Effector memory CD4-positive, alpha-beta T cell (primary cell): Measurements from ENCODE around the gene RPS19.
A peak's percentile ranks its signal among the peaks of the same experiment; 100 is the strongest.

ENCODE experiments used
- DNase-seq, 3 donors: peaks; one replicate each; pipeline ENCODE4 v3.0.0-alpha.2; 2020
- H3K27ac ChIP-seq: 2 replicates; pipeline ENCODE4 v1.7.0; 2013; ENCODE audit warnings: mild to moderate bottlenecking, low read length, moderate library complexity; ENCODE audit not compliant: insufficient read depth, poor library complexity, severe bottlenecking
- H3K27me3 ChIP-seq: replicated peaks from 2 replicates; pipeline ENCODE4 v1.7.0; 2013; ENCODE audit warnings: mild to moderate bottlenecking, low read length; ENCODE audit not compliant: insufficient read depth, control insufficient read depth, poor library complexity, severe bottlenecking
- H3K36me3 ChIP-seq: 2 replicates; pipeline ENCODE4 v1.7.0; 2013; ENCODE audit warnings: mild to moderate bottlenecking, low read length, moderate library complexity; ENCODE audit not compliant: control insufficient read depth, insufficient read depth
- H3K4me1 ChIP-seq: 2 replicates; pipeline ENCODE4 v1.7.0; 2013; ENCODE audit warnings: low read length, mild to moderate bottlenecking; ENCODE audit not compliant: control insufficient read depth, insufficient read depth, poor library complexity, severe bottlenecking
- H3K4me3 ChIP-seq: 2 replicates; pipeline ENCODE4 v1.7.0; 2013; ENCODE audit warnings: low read length, low read depth, mild to moderate bottlenecking; ENCODE audit not compliant: insufficient read depth, poor library complexity, severe bottlenecking
- H3K9me3 ChIP-seq: 2 replicates; pipeline ENCODE4 v1.7.0; 2013; ENCODE audit warnings: mild to moderate bottlenecking, low read length, moderate library complexity; ENCODE audit not compliant: control insufficient read depth

RPS19 gene

DNA sequence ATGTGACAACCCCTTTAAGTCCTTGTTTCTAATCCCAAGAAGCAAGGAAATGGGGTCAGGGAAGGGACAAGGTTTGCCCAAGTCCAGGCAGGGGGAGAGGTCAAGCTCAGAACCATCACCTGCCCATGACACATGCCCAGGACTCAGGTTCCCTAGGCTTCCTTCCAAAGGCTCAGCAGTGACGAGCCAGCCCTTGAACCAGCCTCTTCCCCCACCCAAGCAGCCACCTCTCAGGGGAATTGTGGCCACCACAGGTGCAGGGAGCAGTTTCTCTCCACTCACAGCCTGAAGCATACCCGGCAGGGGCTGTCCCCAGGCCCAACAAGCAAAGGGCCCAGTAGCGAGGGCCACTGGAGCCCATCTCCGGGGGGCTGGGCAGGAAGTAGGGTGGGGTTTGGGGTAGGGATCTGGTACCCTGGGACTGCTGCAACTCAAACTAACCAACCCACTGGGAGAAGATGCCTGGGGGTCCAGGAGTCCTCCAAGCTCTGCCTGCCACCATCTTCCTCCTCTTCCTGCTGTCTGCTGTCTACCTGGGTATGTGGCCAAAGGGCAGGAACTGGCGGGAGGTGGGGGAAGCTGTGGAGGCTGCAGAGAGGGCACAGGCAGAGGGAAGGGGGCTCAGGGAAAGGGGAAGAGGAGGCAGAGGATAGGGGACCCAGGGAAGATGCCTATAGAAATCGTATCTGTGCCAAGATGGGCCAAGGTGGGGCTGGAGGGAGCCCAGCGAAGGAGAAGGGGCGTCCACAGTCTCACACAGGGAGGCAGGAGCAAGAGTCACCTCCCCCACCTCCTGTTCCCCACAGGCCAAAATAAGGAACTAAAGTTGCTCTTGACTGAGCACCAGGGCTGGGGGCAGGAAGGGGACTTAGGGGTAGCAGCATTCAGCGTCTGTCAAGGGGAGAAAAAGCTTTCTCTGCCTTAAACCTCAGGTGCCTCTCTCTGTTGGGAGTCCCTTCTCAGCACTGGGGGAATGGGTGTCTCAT lies 17.1 kb downstream of the RPS19 start, which contains the start of gene CD79A:
Gene CD79A (plus strand): TSS at position 433 of the 986 bp plus-strand sequence. CDS start 26 bp downstream, at position 459.
- no peaks in the 10 kb centered on the region for H3K27me3 ChIP-seq
- H3K36me3 ChIP-seq = no peaks in the 10 kb centered on the region
- H3K4me1 ChIP-seq = peaks cover 90% of the 10 kb centered on the region
- peak within 1 kb of the TSS; percentile 24 for H3K4me3 ChIP-seq
- H3K9me3 ChIP-seq = no peaks in the 10 kb centered on the region
- H3K27ac ChIP-seq = peak within 1 kb of the TSS; percentile 80
- no peak for DNase-seq

DNA sequence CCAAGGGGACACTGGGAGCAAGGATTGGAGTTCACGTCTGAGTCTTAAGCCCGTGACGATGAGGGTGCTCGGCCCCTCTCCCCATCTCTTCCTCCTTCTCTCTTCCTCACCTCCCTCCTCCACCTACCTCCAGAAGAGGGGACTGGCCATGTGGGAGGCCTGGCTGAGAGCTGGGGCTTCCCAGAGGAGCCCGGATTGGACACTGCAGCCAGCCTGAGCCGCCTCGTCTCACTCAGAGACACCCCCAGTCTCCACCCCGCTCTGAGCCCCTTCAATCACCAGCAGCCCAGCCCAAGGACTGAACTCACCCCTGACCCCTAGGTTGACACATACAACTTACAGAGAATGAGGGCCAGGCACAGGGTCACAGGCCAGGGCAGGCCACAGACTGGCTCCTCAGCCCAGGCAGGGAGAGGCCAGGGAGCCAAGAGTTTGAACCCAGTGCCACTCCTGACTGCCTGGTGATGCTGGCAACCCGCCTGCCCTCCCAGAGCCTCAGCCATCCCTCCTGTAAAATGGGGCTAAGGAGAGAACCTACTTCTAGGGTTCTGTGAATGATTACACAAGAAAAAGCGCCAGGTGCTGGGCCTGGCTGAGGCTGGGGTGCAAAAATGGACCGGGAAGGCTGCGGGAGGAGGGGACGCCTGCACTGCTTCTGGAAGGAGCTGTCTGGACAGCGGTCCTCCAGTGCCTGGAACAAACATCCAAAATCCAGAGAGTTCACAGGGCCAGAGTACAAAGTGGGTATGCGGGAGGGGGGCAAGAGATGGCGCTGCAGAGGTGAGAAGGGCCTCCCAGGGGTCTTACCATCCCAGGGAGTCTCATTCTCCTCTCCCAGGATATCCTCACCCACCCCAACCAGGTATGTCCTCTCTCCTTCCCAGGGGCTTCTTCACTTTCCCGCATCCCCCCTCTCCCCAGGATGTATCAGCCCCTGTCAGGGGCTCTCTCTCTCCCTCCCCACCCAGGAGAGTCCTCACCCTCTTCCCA lies 18.2 kb downstream of the RPS19 start:
- peaks cover 85% of the 10 kb centered on the region for H3K4me1 ChIP-seq
- H3K4me3 ChIP-seq = no peak overlapping the region
- H3K36me3 ChIP-seq = no peaks in the 10 kb centered on the region
- no peaks in the 10 kb centered on the region for H3K27me3 ChIP-seq
- peak overlapping the region; percentile 80 for H3K27ac ChIP-seq
- DNase-seq = no peak
- H3K9me3 ChIP-seq = no peaks in the 10 kb centered on the region

DNA sequence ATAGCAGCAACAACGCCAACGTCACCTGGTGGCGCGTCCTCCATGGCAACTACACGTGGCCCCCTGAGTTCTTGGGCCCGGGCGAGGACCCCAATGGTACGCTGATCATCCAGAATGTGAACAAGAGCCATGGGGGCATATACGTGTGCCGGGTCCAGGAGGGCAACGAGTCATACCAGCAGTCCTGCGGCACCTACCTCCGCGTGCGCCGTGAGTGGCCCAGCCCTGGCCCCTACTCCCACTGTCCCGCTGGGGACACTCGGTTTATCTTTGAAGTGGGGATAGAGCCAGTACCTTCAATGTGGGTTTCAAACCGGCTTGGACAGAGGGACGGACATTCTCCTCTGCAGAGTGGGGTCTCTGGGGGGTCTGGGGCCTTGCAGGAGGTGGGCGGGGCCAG lies 19.0 kb downstream of the RPS19 start:
- no peak overlapping the region for H3K4me3 ChIP-seq
- H3K9me3 ChIP-seq = no peaks in the 10 kb centered on the region
- H3K27me3 ChIP-seq = no peaks in the 10 kb centered on the region
- peaks cover 77% of the 10 kb centered on the region for H3K4me1 ChIP-seq
- peak overlapping the region; percentile 80 for H3K27ac ChIP-seq
- no peak for DNase-seq
- H3K36me3 ChIP-seq = no peaks in the 10 kb centered on the region

DNA sequence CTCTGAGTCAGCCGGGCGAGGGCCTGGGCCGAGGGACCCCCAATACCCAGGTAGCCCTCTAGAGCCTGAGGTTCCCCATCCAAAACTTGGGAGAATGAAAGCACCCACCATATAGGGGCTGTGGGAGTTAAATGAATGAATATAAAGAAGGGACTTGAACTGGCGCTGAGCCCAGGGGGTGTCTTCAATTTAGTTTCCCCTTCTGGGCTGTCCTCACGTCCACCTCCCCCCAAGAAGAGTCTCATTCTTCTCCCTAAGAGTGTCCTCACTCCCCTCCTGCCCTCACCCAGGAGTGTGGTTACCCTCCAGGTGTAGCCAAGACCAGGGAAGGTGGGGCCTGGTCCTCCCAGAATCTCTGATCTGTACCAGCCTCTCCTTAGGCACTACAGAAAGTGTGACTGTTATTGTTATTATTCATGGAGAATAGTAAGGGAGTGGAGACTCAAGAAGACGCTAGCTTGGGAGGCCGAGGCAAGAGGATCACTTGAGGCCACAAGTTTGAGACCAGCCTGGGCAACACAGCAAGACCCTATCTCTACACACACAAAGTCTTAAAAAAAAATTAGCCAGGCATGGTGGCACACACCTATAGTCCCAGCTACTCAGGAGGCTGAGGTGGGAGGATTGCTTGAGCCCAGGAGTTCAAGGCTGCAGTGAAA lies 19.7 kb downstream of the RPS19 start:
- H3K27me3 ChIP-seq = no peaks in the 10 kb centered on the region
- H3K36me3 ChIP-seq = no peaks in the 10 kb centered on the region
- H3K27ac ChIP-seq = peak overlapping the region; percentile 30
- no peak for DNase-seq
- peaks cover 76% of the 10 kb centered on the region for H3K4me1 ChIP-seq
- no peak overlapping the region for H3K4me3 ChIP-seq
- no peaks in the 10 kb centered on the region for H3K9me3 ChIP-seq

DNA sequence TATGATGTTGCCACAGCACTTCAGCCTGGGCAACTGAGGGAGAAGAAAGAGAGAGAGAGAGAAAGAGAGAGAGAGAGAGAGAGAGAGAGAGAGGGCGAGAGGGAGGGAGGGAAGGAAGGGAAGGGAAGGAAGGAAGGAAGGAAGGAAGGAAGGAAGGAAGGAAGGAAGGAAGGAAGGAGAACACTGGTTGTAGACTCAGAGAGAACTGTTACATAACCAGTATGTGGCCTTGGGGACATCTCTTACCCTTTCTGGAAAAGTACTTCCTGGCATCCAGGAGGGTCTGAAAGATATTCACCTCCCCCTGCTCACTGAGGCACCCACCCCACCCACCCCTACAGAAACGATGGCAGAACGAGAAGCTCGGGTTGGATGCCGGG lies 20.3 kb downstream of the RPS19 start:
- Histone ChIP-seq H3K4me3 (no peak overlapping the region), H3K36me3 (no peaks in the 10 kb centered on the region), H3K4me1 (peaks cover 78% of the 10 kb centered on the region), H3K9me3 (no peaks in the 10 kb centered on the region), H3K27me3 (no peaks in the 10 kb centered on the region), H3K27ac (peak overlapping the region; percentile 7)
- DNase-seq = no peak

DNA sequence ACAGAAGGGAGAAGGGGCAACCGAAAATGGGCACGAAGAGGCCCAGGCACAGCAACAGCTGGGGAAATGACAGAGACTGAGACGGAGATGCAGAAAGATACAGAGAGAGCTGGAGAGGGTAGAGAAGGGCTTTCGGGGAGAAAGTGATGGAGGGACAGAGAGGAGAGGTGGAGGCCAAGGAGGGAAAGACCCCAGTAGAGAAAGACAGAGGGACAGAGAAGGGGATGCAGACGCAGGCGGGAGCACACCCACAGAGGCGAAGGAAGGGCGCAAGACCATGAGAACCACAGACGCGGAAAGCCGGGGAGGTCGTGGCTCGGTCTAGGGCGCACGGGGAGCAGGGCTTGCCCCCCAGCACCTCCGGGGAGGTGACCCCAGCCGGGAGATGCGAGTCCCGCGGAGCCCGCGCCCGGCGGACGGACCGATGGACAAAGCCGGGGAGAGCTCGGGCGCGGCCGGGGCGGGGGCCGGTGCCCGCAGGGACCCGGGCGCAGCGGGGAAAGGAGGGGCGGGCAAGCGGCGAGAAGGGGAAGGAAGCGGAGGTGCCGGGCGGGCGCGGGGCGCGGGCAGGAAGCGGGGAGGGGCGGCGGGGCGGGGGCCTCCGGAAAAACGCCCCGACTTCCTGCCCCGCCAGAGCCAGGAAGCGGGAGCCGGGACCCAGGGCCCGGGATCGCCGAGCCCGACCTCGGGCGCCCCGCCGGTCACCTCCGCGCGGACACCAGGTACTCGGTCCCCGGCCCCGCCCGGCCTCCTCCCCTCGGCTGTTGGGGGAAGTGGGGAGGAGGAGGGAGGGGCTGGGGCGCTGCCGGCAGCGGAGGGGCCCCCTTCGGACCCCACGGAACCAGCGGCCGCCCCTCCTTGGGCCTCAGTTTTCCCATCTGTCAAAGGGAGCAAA lies 22.8 kb downstream of the RPS19 start, which contains the start of gene ARHGEF1:
Gene ARHGEF1 (plus strand): TSS at position 617 of the 895 bp plus-strand sequence. CDS start 4,899 bp downstream, outside the sequence.
- Histone ChIP-seq H3K4me1 (peaks cover 77% of the 10 kb centered on the region), H3K27ac (peak within 1 kb of the TSS; percentile 92)

DNA sequence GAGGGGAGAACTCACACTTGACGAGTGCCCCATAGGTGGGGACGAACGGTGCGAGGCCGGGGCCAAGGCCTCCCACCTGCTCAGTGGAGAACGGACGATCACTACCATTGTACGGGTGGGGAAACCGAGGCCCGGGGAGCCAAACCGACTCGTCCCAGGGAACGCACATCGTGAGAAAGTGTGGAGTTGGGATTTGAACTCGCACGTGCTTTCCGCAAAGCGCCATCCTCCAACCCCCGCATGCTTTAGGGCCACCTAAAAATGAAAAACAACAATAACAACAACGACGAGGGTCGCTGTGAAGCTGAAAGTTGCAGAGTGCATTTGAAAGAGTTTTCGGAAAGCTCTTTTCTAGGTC lies 23.4 kb downstream of the RPS19 start:
- no peak for DNase-seq
- Histone ChIP-seq H3K4me1 (peaks cover 77% of the 10 kb centered on the region), H3K27me3 (no peaks in the 10 kb centered on the region), H3K9me3 (no peaks in the 10 kb centered on the region), H3K36me3 (peaks cover 3% of the 10 kb centered on the region), H3K27ac (peak overlapping the region; percentile 92), H3K4me3 (peak overlapping the region; percentile 80)

More for the DNA sequence above, 22.8 kb downstream of the RPS19 start, which contains the start of gene ARHGEF1:
- H3K9me3 ChIP-seq = no peaks in the 10 kb centered on the region
- no peaks in the 10 kb centered on the region for H3K27me3 ChIP-seq
- no peaks in the 10 kb centered on the region for H3K36me3 ChIP-seq
- DNase-seq = peak; percentile 32 to 58 (median 43)
- peak within 1 kb of the TSS; percentile 80 for H3K4me3 ChIP-seq

GRCh38 chr19:41883821-41884733 lies 24.0 kb downstream of the RPS19 start:
- peaks cover 77% of the 10 kb centered on the region for H3K4me1 ChIP-seq
- peak; percentile 69 to 76 (median 73) for DNase-seq
- H3K4me3 ChIP-seq = peak overlapping the region; percentile 80
- H3K36me3 ChIP-seq = peaks cover 7% of the 10 kb centered on the region
- H3K27ac ChIP-seq = peak overlapping the region; percentile 92
- H3K27me3 ChIP-seq = no peaks in the 10 kb centered on the region
- H3K9me3 ChIP-seq = no peaks in the 10 kb centered on the region
